Measurements from ENCODE around the gene UBA52.
"Not testable (repeated sequence)": the region's sequence is repeated elsewhere in the genome, so short reads cannot be mapped to it uniquely, and the experiment has no call there.

The UBA52 gene

DNA sequence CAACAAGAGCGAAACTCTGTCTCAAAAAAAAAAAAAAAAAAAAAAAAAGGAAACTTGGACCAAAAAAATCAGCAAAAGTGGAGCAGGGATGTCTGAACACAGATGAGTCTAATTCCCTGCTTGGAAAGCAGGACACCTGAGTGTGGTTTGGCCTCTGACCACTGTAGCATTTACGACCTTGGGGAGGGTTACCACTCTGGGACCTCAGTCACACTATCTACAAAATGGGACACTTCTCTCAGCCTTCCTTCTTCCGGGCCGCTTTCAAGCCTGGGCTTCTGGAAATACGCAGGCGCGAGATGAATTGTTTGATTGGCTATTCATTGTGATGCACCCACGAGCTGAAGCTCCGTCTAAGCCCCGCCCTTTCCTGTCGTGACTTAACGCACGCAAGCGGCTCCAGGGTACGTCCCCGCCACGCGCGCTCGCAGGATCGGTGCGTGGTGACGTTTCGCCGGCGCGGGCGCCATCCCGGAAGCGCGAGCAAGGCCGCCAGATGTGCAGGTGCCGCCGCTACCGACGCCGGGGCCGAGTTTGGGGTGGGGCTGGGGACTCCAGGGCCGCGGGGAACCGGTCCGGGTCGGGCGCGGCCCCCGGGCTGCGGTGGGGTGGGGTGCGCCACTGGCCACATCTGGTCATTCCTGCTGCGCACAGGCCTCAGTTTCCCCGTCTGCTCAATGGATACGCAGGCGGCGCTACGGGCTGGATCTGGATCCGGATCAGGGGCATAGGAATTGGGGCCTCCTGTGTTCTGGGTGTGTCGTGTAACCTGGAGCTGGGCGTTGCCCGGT, 14.1 kb upstream of the UBA52 start, which contains the start of gene KXD1:
Gene KXD1, plus strand, starts transcription at position 460 of the 791 bp plus-strand sequence. CDS start 4,187 bp downstream, outside the sequence.
- DNase-seq, result peak; percentile 95 to 98

GRCh38 chr19:18558202-18558555, 13.5 kb upstream of the UBA52 start:
- DNase-seq, result no peak

DNA sequence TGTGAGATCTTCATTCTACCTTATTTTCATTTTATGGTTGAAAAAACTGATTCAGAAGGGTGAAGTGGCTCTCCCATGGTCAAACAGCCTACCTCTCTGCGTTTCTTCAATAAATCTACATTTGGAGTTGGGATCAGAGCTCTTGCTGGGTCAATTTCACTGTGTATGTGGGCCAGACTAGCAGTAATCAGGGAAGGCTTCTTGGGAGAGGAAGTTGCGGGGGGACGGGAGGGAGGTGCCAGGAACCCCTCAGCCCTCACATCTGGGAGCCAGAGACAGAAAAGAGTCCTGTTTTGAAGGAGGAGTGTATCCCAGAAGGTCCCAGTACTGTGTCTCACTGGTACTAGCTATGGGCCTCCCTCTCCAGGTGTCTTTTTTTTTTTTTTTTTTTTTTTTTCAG, 13.1 kb upstream of the UBA52 start:
- no peak for DNase-seq

DNA sequence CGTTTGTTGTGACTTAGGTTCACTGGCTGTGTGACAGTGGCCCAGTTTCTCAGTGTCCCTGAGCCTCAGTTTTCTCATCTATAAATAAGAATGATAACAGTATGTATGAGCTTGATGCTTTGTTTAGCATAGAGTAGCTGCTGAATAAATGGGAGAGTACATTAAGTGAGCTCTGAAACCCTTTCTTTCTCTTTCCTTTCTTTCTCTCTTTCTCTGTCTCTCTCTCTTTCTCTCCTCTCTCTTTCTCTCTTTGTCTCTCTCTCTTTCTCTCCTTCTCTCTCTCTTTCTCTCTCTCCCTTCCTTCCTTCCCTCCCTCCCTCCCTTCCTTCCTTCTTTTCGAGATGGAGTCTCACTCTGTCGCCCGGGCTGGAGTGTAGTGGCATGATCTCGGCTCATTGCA, 12.0 kb upstream of the UBA52 start:
- no peak for DNase-seq

DNA sequence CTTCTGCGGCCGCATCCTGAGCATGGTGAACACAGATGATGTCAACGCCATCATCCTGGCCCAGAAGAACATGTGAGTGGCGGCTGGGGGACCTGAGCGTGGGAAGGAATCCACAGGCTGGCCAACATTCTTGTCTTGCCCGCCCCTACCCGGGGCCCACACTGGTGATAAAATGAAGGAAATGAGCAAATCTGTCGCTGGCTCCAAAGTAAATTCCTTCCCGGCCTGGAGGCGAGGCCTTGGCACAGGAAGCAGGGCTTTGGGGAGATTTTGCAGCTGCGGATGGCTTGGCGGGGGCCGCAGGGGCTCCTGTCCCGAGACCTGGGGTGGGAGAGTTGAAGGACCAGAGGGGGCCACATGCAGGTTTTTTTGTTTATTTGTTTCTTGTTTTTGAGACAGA, 9.6 kb upstream of the UBA52 start:
- DNase-seq, result no peak

DNA sequence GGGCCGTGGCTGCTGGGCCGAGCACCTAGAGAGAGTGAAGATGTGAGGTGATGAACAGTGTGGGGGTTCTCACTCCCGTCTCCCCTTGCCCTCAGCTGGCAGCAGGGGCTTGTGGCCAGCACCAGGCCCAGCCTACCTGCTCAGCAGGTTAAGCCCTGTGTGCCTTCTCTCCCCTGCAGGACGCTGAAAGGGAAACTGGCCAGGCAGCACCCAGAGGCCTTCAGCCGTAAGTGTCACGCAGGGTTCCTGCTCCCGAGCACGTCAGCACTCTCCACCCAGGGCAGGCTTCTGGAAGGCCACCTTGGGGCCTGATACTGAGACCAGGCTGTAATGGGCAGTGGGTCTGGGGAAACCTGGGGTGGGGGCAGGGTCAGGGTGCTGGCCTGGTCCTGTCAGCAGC, 4.7 kb upstream of the UBA52 start:
- no peak for DNase-seq

DNA sequence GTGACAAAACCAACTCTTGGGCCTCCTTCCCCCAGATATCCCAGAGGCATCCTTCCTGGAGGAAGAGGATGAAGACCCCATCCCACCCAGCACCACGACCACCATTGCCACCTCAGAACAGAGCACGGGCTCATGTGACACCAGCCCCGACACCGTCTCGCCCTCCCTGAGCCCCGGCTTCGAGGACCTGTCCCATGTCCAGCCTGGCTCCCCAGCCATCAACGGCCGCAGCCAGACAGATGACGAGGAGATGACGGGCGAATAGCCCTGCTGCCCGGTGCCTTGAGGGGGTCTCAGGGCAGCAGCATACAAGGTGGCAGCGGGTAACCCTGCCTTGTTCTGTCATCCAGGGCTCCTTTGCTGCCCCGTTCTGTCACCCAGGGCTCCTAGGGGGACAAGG, 3.3 kb upstream of the UBA52 start:
- DNase-seq, result no peak

DNA sequence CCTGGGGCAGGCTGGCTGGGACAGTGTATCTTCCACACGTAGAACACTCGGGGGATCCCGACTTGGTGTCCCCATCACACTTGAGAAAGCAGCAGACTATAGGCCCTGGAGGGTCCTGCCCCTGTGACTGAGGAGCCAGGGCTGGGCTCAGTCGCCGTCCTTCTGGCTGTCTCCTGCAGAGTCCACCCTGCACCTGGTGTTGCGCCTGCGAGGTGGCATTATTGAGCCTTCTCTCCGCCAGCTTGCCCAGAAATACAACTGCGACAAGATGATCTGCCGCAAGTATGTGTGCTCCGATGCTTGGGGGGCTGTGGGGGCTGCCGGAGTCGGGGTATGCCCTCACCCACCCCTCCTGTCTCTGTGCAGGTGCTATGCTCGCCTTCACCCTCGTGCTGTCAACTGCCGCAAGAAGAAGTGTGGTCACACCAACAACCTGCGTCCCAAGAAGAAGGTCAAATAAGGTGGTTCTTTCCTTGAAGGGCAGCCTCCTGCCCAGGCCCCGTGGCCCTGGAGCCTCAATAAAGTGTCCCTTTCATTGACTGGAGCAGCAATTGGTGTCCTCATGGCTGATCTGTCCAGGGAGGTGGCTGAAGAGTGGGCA, 3.1 kb downstream of the UBA52 start:
- DNase-seq, result no peak

DNA sequence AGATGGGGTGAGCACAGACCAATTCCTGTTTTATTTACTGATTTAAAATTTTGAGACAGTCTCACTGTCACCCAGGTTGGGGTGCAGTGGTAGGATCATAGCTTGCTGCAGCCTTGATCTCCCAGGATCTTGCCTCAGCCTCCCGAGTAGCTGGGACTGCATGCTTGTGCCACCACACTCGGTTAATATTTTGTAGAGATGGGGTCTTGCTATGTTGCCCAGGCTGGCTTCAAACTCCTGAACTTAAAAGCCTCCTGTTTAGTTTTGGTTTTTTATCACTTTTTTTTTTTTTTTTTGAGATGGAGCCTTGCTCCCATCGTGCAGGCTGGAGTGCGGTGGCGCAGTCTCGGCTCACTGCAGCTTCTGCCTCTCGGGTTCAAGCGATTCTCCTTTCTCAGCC, 4.7 kb downstream of the UBA52 start:
- DNase-seq, result no peak

GRCh38 chr19:18577365-18577914, 5.8 kb downstream of the UBA52 start:
- DNase-seq, result no peak

DNA sequence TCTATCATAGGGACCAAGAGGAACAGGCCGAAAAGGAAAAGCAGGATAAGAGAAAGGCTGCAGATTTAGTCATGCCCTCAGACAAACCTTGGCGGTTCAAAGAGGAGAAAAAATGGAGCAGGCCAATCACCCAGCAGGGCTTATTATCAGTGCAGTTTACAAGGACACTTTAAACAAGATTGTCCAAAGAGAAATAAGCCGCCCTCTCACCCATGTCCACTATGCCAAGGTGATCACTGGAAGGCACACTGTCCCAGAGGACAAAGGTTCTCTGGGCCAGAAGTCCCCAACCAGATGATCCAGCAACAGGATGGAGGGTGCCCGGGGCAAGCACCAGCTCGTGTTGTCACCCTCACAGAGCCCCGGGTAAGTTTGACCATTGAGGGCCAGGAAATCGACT, 8.7 kb downstream of the UBA52 start:
- DNase-seq, result no peak

DNA sequence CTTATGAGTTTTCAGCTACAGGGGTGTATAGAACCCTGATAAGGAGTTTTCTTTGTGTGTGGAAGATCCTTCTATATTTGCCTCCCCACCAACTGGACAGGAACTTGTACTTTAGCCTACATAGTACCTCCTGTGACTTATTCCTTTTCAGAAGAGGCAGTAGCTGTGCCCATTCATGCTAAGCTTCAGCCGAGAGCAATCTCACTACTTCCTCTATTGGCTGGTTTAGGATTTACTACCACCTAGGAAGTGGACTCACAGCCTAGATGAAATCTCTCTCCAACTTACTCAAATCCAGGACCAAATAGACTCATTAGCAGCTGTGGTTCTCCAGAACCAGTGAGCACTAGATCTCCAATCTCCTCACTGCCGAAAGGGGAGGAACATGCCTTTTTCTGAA, 14.6 kb downstream of the UBA52 start:
- DNase-seq, result no peak

DNA sequence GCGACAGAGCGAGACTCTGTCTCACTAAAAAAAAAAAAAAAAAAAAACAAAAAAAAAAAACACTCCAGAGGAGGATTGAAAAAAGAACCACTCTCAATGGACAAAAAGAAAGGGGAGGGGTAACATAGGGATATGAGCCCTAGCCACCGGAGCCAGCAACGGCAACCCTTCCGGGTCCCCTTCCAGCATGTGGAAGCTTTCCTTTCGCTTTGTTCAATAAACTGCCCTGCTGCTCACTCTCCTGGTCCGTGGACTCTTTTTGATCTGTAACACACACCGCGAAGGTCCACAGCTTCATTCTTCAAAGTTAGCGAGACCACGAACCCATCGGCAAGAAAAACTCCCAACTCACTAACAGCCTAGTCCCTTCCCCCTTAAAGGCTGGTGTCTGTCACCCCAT, 15.9 kb downstream of the UBA52 start:
- DNase-seq, result no peak

DNA sequence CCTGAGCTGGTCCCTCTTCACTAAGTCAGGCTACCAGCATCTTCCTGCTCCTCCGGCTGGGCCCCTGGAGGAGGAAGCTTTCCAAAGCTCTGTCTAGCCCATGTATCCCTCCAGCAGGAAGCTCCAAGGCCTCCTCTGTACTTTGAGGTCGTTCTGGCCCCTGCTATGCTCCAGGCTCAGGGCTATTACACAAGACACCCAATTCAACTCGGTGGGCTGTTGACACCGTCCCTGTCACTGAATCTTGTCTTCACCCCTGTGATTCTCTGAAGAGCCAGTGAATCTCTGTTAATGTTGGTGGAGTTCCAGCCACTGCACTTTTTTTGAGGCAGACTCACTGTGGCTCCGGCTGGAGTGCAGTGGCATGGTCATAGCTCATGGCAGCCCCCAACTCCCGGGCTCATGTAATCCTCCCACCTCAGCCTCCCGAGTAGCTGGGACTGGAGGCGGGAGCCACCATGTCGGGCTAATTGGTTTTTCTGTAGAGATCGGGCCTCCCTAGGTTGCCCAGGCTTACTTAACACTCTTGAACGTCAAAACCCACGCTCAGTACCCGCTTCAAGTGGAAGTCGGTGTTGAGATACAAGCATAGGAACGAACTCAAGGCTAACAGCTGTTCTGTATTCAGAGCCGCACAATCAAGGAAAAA, 16.4 kb downstream of the UBA52 start:
- DNase-seq, result no peak

- DNase-seq, result peak; percentile 91 to 93
These were observed 17.1 kb downstream of the UBA52 start, which contains the start of gene REX1BD for GRCh38 chr19:18588611-18589379. REX1BD (plus strand) TSS chr19:18588798; CDS start chr19:18588802, 4 bp downstream.

- DNase-seq, result peak in 1 of 2 experiments; percentile 65
These were observed 18.0 kb downstream of the UBA52 start for GRCh38 chr19:18589380-18590272.

- DNase-seq, result no peak
These were observed 18.9 kb downstream of the UBA52 start for GRCh38 chr19:18590273-18591272.

DNA sequence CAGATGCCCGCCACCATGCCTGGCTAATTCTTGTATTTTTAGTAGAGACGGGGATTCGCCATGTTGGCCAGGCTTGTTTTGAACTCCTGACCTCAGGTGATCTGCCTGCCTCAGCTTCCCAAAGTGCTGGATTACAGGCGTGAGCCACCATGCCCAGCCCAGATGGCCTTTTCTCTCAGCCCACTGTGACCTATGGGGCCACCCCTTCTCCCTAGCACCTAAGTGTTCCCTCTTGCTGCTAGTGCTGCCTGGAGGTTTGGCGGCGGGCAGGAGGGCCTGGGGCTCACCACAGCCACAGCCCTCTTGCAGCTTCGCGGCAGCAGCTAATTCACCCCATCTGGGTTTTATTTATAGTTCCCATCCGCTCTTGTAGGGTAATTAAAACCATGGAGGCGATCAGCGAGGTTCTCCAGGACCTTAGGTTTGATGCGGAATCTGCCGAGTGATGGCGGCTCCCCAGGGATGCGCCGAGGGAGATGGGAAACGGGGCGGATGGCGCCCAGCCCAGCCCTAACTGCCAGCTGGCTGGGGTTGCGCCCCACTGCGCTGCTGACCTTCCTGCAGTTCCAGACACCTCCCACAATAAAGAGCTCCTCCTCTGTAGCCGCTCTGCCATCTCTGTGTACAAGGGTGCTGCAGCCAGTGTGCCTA, 20.2 kb downstream of the UBA52 start:
- DNase-seq, result no peak

- not testable (repeated sequence) for DNase-seq
These were observed 21.1 kb downstream of the UBA52 start for GRCh38 chr19:18592732-18593131.
